Liver (tissue), 9 donors: ENCODE measurements around the gene SLC2A6. TPM values are rescaled to one million over a fixed set of nuclear protein-coding genes. Genes with fewer than 3 reads are reported as not detected.

Experiments used
- DNase-seq: peaks from one replicate; pipeline ENCODE4 v3.0.0-alpha.2; 2017; ENCODE audit warnings: low spot score
- H3K27ac ChIP-seq, 2 donors: one replicate each; pipeline ENCODE4 v1.7.0; 2013; ENCODE audit warnings: inconsistent platforms in 2 of 2, low read length in 2 of 2, control low read depth in 1 of 2, low read depth in 1 of 2, mild to moderate bottlenecking in 1 of 2
- H3K27me3 ChIP-seq, 4 donors: one replicate each; pipeline versions ENCODE4 v1.6.1 to v1.7.0; 2013; ENCODE audit warnings: low read length in 3 of 4, inconsistent platforms in 1 of 4, mild to moderate bottlenecking in 1 of 4, moderate library complexity in 1 of 4; ENCODE audit not compliant: control insufficient read depth in 4 of 4, insufficient read depth in 4 of 4
- H3K36me3 ChIP-seq, 4 donors: one replicate each; pipeline versions ENCODE4 v1.6.1 to v1.7.0; 2013; ENCODE audit warnings: low read length in 3 of 4, mild to moderate bottlenecking in 3 of 4, low read depth in 1 of 4, moderate library complexity in 1 of 4; ENCODE audit not compliant: control insufficient read depth in 4 of 4, insufficient read depth in 3 of 4
- H3K4me1 ChIP-seq, 4 donors: one replicate each; pipeline versions ENCODE4 v1.6.1 to v1.7.0; 2013; ENCODE audit warnings: low read length in 3 of 4, mild to moderate bottlenecking in 3 of 4, moderate library complexity in 1 of 4; ENCODE audit not compliant: control insufficient read depth in 4 of 4, insufficient read depth in 4 of 4
- H3K4me3 ChIP-seq, 3 donors: one replicate each; pipeline versions ENCODE4 v1.6.1 to v1.7.0; 2013; ENCODE audit warnings: low read length in 3 of 3, control low read depth in 1 of 3, low read depth in 1 of 3, mild to moderate bottlenecking in 1 of 3
- H3K9ac ChIP-seq, 2 donors: one replicate each; pipeline ENCODE4 v1.7.0; 2013; ENCODE audit warnings: low read length in 2 of 2, mild to moderate bottlenecking in 2 of 2, moderate library complexity in 2 of 2, control low read depth in 1 of 2, low read depth in 1 of 2
- H3K9me3 ChIP-seq, 4 donors: one replicate each; pipeline versions ENCODE4 v1.6.1 to v1.7.0; 2013; ENCODE audit warnings: low read length in 3 of 4; ENCODE audit not compliant: control insufficient read depth in 4 of 4
- ATF3 ChIP-seq: IDR thresholded peaks from 2 replicates; pipeline ENCODE4 v1.6.1; 2016; ENCODE audit warnings: antibody characterized with exemption
- CTCF ChIP-seq: fragments of 150-350 bp; IDR thresholded peaks from 2 replicates; pipeline ENCODE4 v1.5.1; 2017; ENCODE audit warnings: improper control_type of control experiment, low read depth, low read length; ENCODE audit not compliant: missing input control
- EGR1 ChIP-seq, 2 donors: IDR thresholded peaks; 2 replicates each; pipeline ENCODE4 v1.6.1; 2016 to 2018; ENCODE audit warnings: antibody characterized with exemption in 2 of 2, low read depth in 2 of 2
- FOXA1 ChIP-seq: IDR thresholded peaks from 2 replicates; pipeline ENCODE4 v1.6.1; 2016; ENCODE audit warnings: antibody characterized with exemption
- FOXA2 ChIP-seq: IDR thresholded peaks from 2 replicates; pipeline ENCODE4 v1.6.1; 2016; ENCODE audit warnings: antibody characterized with exemption
- GABPA ChIP-seq, 2 donors: IDR thresholded peaks in 1 of 2; conservative IDR thresholded peaks in 1 of 2; 2 replicates each; pipeline ENCODE4 v1.6.1; 2016; ENCODE audit warnings: antibody characterized with exemption in 2 of 2, mild to moderate bottlenecking in 1 of 2, moderate library complexity in 1 of 2
- HNF4G ChIP-seq: IDR thresholded peaks from 2 replicates; pipeline ENCODE4 v1.6.1; 2016; ENCODE audit warnings: antibody characterized with exemption
- JUND ChIP-seq, 2 donors: IDR thresholded peaks; 2 replicates each; pipeline ENCODE4 v1.6.1; 2016; ENCODE audit warnings: antibody characterized with exemption in 2 of 2
- MAX ChIP-seq: IDR thresholded peaks from 2 replicates; pipeline ENCODE4 v1.6.1; 2016; ENCODE audit warnings: antibody characterized with exemption
- NR2F2 ChIP-seq: IDR thresholded peaks from 2 replicates; pipeline ENCODE4 v1.6.1; 2016; ENCODE audit warnings: antibody characterized with exemption
- RAD21 ChIP-seq, 2 donors: IDR thresholded peaks; 2 replicates each; pipeline ENCODE4 v1.6.1; 2016; ENCODE audit warnings: antibody characterized with exemption in 2 of 2, mild to moderate bottlenecking in 2 of 2
- REST ChIP-seq: IDR thresholded peaks from 2 replicates; pipeline ENCODE4 v1.6.1; 2016; ENCODE audit warnings: antibody characterized with exemption, mild to moderate bottlenecking
- RXRA ChIP-seq, 2 donors: IDR thresholded peaks; 2 replicates each; pipeline ENCODE4 v1.6.1; 2017 to 2018; ENCODE audit warnings: antibody characterized with exemption in 2 of 2, mild to moderate bottlenecking in 1 of 2
- SP1 ChIP-seq: IDR thresholded peaks from 2 replicates; pipeline ENCODE4 v1.6.1; 2018; ENCODE audit warnings: antibody characterized with exemption, mild to moderate bottlenecking
- TAF1 ChIP-seq: conservative IDR thresholded peaks from 2 replicates; pipeline ENCODE4 v1.6.1; 2016; ENCODE audit warnings: antibody characterized with exemption, mild to moderate bottlenecking
- YY1 ChIP-seq: IDR thresholded peaks from 2 replicates; pipeline ENCODE4 v1.6.1; 2016; ENCODE audit warnings: antibody characterized with exemption, mild to moderate bottlenecking
- ZBTB33 ChIP-seq: IDR thresholded peaks from 2 replicates; pipeline ENCODE4 v1.6.1; 2016; ENCODE audit warnings: antibody characterized with exemption
- WGBS: extraction: QIAGEN DNeasy Blood & Tissue Kit; methylation state at CpG from one replicate; pipeline ENCODE4 v1.1.7; 2013; 5-methylcytosine and 5-hydroxymethylcytosine counted together
- polyA plus RNA-seq, 2 donors: library from polyadenylated mRNA; stranded (reverse) in 1 of 2; unstranded in 1 of 2; fragments of 200-250 nt in 1 of 2; fragments of >200 nt in 1 of 2; fragmentation: Nextera tagmentation in 1 of 2; extraction: Ambion mirVana in 1 of 2; gene quantifications; one replicate each; pipeline versions ENCODE4 v1.2.1 to v1.2.3, GENCODE V29; 2013 to 2015
- total RNA-seq, 2 donors: library from RNA; depleted of rRNA; stranded (reverse); fragments of >200 nt; gene quantifications; one replicate each; pipeline ENCODE4 v1.2.3, GENCODE V29; 2014
- donor health status: healthy.
- donor health status: healthy.
- donor health status: healthy.
- donor health status: healthy.
- donor health status: healthy.

SLC2A6 gene
- total and polyA plus RNA-seq, 4 donors = 1.7 to 3.9 (median 2.3) TPM

- no peak for DNase-seq
- 81% methylated on average over 33 of the region's 33 CpGs for WGBS
- Histone ChIP-seq H3K9ac (no peak overlapping the region), H3K27ac (peak overlapping the region in 1 of 2 donors; percentile 29), H3K4me1 (peaks cover 0 to under 1% (median 0%) of the 10 kb centered on the region in 4 donors), H3K9me3 (no peaks in the 10 kb centered on the region), H3K27me3 (no peaks in the 10 kb centered on the region), H3K36me3 (no peaks in the 10 kb centered on the region), H3K4me3 (no peak overlapping the region)
- TF ChIP-seq REST (no peak), FOXA2 (no peak), ATF3 (no peak), HNF4G (no peak), ZBTB33 (no peak), MAX (no peak), NR2F2 (no peak), YY1 (no peak), FOXA1 (no peak), JUND (IDR thresholded peaks at IDR 0.05) (no peak), EGR1 (IDR thresholded peaks at IDR 0.05; ENCODE audit: low read depth in 2 of 2) (no peak), RAD21 (IDR thresholded peaks at IDR 0.05) (no peak), SP1 (no peak), RXRA (IDR thresholded peaks at IDR 0.05) (no peak), GABPA (IDR thresholded peaks at IDR 0.05 in 1 of 2, conservative IDR thresholded peaks at IDR 0.05 in 1 of 2) (no peak), TAF1 (no peak), CTCF (no peak)
These were observed 13.4 kb upstream of the SLC2A6 start for GRCh38 chr9:133492061-133493021.
